ENCODE measurements around the gene SURF2.

GRCh38 chr9:133351526-133351907, 4.8 kb upstream of the SURF2 start:
- no peak for TF ChIP-seq CTCF (IDR thresholded peaks at IDR 0.05)
- no peak for TF ChIP-seq RAD21 (IDR thresholded peaks at IDR 0.05; ENCODE audit: low read length)
- no peak for TF ChIP-seq RXRA (IDR thresholded peaks at IDR 0.05; ENCODE audit: borderline replicate concordance, low read depth)
